Fibroblast of mammary gland (primary cell): ENCODE measurements around the gene SCLY.

Experiments used
- DNase-seq: peaks from one replicate; pipeline ENCODE4 v3.0.0-alpha.2; 2010; ENCODE audit warnings: low read depth
- H3K4me3 ChIP-seq: 2 replicates; pipeline ENCODE4 v1.5.1; 2011; ENCODE audit warnings: low read depth, mild to moderate bottlenecking, low read length, moderate library complexity; ENCODE audit not compliant: control insufficient read depth
- TF ChIP-seq, protein P1 (sequence below): conservative IDR thresholded peaks from 2 replicates; pipeline ENCODE4 v1.5.1; 2011; ENCODE audit warnings: low read depth, low read length, inconsistent platforms; ENCODE audit not compliant: control insufficient read depth, insufficient read depth

SCLY gene

DNA sequence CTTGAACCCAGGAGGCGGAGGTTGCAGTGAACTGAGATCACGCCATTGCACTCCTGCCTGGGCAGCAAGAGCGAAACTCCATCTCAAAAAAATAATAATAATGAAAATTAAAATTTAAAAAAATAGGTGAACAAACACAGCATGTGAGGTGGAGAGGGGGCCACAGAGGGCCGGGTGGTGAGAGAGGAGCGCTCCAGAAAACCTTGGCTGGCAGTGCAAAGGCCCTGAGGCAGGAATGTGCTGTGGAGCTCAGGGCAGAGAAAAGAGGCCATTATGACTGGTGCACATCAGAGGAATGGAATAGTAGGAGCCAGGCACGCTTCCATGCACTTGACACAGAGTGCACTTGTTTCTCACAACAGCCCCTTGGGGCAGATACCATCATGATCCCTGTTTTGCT, 21.6 kb upstream of the SCLY start:
- TF ChIP-seq, protein P1, sequence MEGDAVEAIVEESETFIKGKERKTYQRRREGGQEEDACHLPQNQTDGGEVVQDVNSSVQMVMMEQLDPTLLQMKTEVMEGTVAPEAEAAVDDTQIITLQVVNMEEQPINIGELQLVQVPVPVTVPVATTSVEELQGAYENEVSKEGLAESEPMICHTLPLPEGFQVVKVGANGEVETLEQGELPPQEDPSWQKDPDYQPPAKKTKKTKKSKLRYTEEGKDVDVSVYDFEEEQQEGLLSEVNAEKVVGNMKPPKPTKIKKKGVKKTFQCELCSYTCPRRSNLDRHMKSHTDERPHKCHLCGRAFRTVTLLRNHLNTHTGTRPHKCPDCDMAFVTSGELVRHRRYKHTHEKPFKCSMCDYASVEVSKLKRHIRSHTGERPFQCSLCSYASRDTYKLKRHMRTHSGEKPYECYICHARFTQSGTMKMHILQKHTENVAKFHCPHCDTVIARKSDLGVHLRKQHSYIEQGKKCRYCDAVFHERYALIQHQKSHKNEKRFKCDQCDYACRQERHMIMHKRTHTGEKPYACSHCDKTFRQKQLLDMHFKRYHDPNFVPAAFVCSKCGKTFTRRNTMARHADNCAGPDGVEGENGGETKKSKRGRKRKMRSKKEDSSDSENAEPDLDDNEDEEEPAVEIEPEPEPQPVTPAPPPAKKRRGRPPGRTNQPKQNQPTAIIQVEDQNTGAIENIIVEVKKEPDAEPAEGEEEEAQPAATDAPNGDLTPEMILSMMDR: no peak
- DNase-seq: no peak
- no peak overlapping the region for H3K4me3 ChIP-seq

DNA sequence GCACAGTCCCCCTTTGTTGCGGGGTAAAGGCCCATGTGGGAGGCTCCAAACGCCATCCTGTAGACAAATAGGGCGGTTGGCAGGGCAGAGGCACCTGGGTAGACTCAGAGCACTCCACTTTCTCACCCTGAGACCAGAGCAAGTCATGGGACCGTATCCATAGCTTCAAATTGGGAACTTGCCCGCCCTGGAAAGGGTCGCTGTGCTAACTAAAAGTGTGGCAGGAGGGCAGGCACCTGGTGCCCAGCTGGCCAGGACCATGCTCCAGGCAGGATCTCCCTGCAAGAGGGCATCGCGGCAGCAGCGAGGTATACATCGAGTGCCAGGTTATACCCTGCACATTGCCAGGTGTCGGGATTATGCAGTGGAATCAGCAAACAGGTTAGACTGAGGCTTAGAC, 20.8 kb upstream of the SCLY start:
- TF ChIP-seq, protein P1: no peak
- H3K4me3 ChIP-seq: no peak overlapping the region
- no peak for DNase-seq

DNA sequence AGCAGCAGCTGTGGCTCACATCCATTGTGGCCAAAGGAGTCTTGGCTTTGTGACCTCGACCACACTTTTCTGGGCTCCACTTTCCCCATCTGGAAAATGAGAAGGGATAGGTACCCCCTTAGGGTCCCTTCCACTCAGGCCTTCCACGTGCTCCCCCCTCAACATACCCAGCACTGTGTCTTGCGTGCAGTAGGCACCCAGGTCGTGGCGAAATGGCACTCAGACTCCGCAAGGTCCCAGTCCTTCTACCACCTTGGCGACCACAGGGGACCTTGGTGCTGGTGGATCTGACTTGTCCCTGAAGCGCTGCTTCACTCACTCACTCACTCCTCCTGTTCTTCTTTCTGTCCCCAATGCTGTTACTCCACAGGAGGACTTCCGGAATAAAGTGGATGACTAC, 19.9 kb upstream of the SCLY start:
- no peak for DNase-seq

DNA sequence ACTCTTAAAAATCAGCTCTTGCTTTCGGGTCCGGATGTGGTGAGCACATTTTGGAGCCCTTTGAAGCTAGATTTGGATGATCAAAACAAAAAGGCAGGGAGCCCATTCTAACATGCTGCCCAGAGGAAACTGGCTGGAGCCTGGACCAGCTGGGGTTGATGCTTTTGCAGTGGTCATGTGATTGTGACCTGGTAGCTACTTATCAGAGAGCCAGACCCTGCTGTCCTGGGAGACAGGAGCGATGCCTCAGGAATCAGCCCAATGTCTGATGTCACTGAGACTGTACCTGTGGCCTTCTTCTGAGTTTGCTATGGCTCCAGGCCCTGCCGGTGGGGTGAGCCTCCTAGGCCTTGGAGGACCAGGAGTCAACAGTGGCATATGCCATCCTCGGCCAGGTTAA, 18.7 kb upstream of the SCLY start:
- TF ChIP-seq, protein P1: no peak
- DNase-seq: no peak

More for the DNA sequence above, 19.9 kb upstream of the SCLY start:
- TF ChIP-seq, protein P1: no peak
- H3K4me3 ChIP-seq: no peak overlapping the region

DNA sequence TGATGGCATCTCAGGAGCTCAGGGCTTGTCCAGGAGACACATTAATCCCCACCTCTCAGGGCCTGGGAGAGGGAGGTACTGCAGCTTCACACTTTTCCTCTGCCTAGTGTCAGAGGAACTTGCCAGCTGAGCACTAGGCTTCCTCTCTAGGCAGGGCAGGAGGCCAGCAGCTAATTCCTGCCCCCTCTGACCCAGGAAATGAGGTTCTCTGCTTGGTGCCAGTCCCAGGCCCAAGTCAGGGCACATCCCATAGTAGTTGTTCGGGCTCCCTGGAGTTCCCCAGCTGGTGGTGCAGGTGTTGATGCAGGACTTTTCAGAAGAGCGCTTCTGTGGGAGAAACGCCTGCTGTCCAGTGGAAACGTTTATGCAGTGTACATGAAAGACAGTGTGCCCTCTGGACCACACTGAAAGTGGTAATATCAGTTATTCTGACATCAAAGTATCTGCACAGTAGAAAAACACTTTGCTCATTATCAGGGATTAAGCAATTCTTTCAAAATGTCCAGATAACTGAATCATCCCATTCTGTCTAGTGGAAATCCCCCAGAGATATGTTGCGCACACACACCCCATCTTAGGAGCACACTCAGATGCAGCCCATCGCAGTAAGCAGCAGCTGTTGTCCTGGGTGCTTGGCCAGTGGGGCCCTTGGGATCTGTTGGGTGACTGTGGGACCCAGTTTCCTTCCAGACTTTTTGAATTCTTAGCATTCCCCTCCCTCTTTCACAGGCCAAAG, 17.8 kb upstream of the SCLY start:
- DNase-seq: no peak
- H3K4me3 ChIP-seq: no peak overlapping the region
- TF ChIP-seq, protein P1: no peak

More for the DNA sequence above, 18.7 kb upstream of the SCLY start:
- H3K4me3 ChIP-seq: no peak overlapping the region

DNA sequence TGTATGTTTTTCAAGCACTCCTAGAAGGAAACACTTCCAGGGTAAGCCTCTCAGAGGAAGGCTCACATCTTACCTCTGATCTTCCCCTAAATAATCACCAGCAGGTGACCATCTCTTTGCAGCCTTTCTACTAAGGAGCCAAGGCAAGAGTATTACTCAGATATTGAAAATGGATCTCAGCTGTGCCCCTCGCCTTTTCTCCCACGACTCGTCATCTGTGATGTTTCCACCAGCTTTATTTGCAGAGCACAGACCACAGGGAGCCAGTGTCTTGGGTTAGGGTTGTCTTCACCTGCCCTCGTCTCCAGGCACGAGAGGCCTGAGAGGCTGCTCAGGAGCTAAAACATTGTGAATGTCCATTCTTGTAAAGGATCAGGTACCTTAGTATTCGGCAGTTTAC, 16.9 kb upstream of the SCLY start:
- DNase-seq: no peak
- no peak overlapping the region for H3K4me3 ChIP-seq
- TF ChIP-seq, protein P1: no peak
